Panc1 (cell line): Measurements from ENCODE around the gene FHAD1.

Experiments used
- CTCF ChIP-seq: fragments of 450-650 bp; IDR thresholded peaks from 2 replicates; pipeline ENCODE4 v1.5.1; 2017; ENCODE audit warnings: mild to moderate bottlenecking
- POLR2AphosphoS5 ChIP-seq: IDR thresholded peaks from 2 replicates; pipeline ENCODE4 v1.6.1; 2012; ENCODE audit warnings: mild to moderate bottlenecking, low read depth, low read length, moderate library complexity
- SIN3A ChIP-seq: IDR thresholded peaks from 2 replicates; pipeline ENCODE4 v1.6.1; 2012; ENCODE audit warnings: low read depth, mild to moderate bottlenecking, low read length, moderate library complexity, borderline replicate concordance; ENCODE audit not compliant: insufficient read depth

- TF ChIP-seq CTCF (no peak), SIN3A (no peak), POLR2AphosphoS5 (no peak)
Measured at GRCh38 chr1:15426492-15427279, 179.7 kb downstream of the FHAD1 start.
